H1 (cell line): ENCODE measurements around the gene SLC1A1. TPM values are rescaled to one million over a fixed set of nuclear protein-coding genes. Genes with fewer than 3 reads are reported as not detected.
"Not testable (repeated sequence)": the region's sequence is repeated elsewhere in the genome, so short reads cannot be mapped to it uniquely, and the experiment has no call there.

Source experiments
- CTCF ChIA-PET: fragments of 300-600 bp; sonication (Branson Sonifier 250); formaldehyde crosslinking; loops from one replicate; lab custom pipeline; 2021; ENCODE audit not compliant: partially characterized antibody; lab: Charles Lee
- POLR2A ChIA-PET: fragments of 300-600 bp; sonication (Branson Sonifier 250); formaldehyde crosslinking; loops from one replicate; lab custom pipeline; 2021; ENCODE audit warnings: inconsistent platforms; ENCODE audit not compliant: partially characterized antibody; lab: Charles Lee
- DNase-seq, 2 experiments: peaks; one replicate each; pipeline versions ENCODE4 v3.0.0 to v3.0.0-alpha.2; 2010 to 2022; ENCODE audit warnings: low spot score in 2 of 2, low read depth in 1 of 2, mixed read lengths in 1 of 2
- FAIRE-seq: peaks from 2 replicates; lab custom pipeline; 2011; peaks lifted over from hg19 to GRCh38; lab: Jason Lieb, UNC
- H2AFZ ChIP-seq: 2 replicates; pipeline ENCODE4 v1.8.1; 2012; ENCODE audit warnings: low read length, inconsistent platforms
- H2AK5ac ChIP-seq: 2 replicates; pipeline ENCODE4 v1.6.1; 2013; ENCODE audit warnings: low read depth, low read length
- H2BK120ac ChIP-seq: replicated peaks from 2 replicates; pipeline ENCODE3; 2013; ENCODE audit warnings: low read depth, low read length, inconsistent platforms
- H2BK12ac ChIP-seq: 2 replicates; pipeline ENCODE4 v1.6.1; 2013; ENCODE audit warnings: low read depth, low read length
- H2BK15ac ChIP-seq: 2 replicates; pipeline ENCODE4 v1.6.1; 2013; ENCODE audit warnings: low read length
- H2BK20ac ChIP-seq: 2 replicates; pipeline ENCODE4 v1.6.1; 2013; ENCODE audit warnings: low read length
- H2BK5ac ChIP-seq: 2 replicates; pipeline ENCODE4 v1.6.1; 2013; ENCODE audit warnings: low read depth, low read length
- H3K14ac ChIP-seq: 2 replicates; pipeline ENCODE4 v1.6.1; 2013; ENCODE audit warnings: inconsistent platforms; ENCODE audit not compliant: insufficient read length
- H3K18ac ChIP-seq: 2 replicates; pipeline ENCODE4 v1.6.1; 2013; ENCODE audit warnings: low read length; ENCODE audit errors: extremely low read depth
- H3K23ac ChIP-seq: 2 replicates; pipeline ENCODE4 v1.6.1; 2013; ENCODE audit warnings: inconsistent platforms; ENCODE audit not compliant: insufficient read length
- H3K23me2 ChIP-seq: 2 replicates; pipeline ENCODE4 v1.6.1; 2013; ENCODE audit warnings: low read depth, low read length
- H3K27ac ChIP-seq: 2 replicates; pipeline ENCODE4 v1.6.1; 2011; ENCODE audit warnings: low read depth, low read length, inconsistent platforms
- H3K27me3 ChIP-seq, 4 experiments: replicated peaks in 1 of 4; 1 replicate in 1 of 4; 2 replicates in 3 of 4; pipeline versions ENCODE4 v1.6.1 to v1.8.1; 2011 to 2013; ENCODE audit warnings: low read length in 3 of 4, mild to moderate bottlenecking in 3 of 4, inconsistent platforms in 2 of 4, mixed read lengths in 2 of 4, moderate library complexity in 1 of 4; ENCODE audit not compliant: control insufficient read depth in 3 of 4, insufficient read depth in 3 of 4; ENCODE audit errors: extremely low read depth in 1 of 4
- H3K36me3 ChIP-seq, 4 experiments: 2 replicates each; pipeline versions ENCODE4 v1.6.1 to v1.8.1; 2011 to 2013; ENCODE audit warnings: mild to moderate bottlenecking in 4 of 4, low read length in 3 of 4, moderate library complexity in 2 of 4, control low read depth in 1 of 4, inconsistent platforms in 1 of 4; ENCODE audit not compliant: insufficient read depth in 4 of 4, control insufficient read depth in 2 of 4
- H3K4ac ChIP-seq: replicated peaks from 2 replicates; pipeline ENCODE3; 2013; ENCODE audit warnings: low read length, low read depth, mixed read lengths, inconsistent platforms; ENCODE audit not compliant: insufficient read length
- H3K4me1 ChIP-seq, 4 experiments: replicated peaks in 1 of 4; 1 replicate in 1 of 4; 2 replicates in 3 of 4; pipeline versions ENCODE4 v1.6.1 to v1.8.1; 2011 to 2013; ENCODE audit warnings: low read length in 3 of 4, inconsistent platforms in 2 of 4, mixed read lengths in 1 of 4; ENCODE audit not compliant: insufficient read depth in 4 of 4, control insufficient read depth in 3 of 4
- H3K4me2 ChIP-seq, 2 experiments: 2 replicates each; pipeline versions ENCODE4 v1.6.1 to v1.8.1; 2011 to 2013; ENCODE audit warnings: low read depth in 2 of 2, low read length in 2 of 2, control low read depth in 1 of 2, inconsistent platforms in 1 of 2, mild to moderate bottlenecking in 1 of 2; ENCODE audit not compliant: insufficient read depth in 1 of 2
- H3K4me3 ChIP-seq, 4 experiments: fragments of 200-600, 300-600 bp in 1 of 4; sonication (generic), shearing (Covaris generic), sonication (Bioruptor Twin) in 1 of 4; 2 replicates each; pipeline versions ENCODE4 v1.5.1 to v1.8.1; 2011 to 2016; ENCODE audit warnings: low read length in 4 of 4, low read depth in 3 of 4, control low read depth in 2 of 4, inconsistent platforms in 2 of 4, mild to moderate bottlenecking in 2 of 4, mixed read lengths in 1 of 4, moderate library complexity in 1 of 4; ENCODE audit not compliant: insufficient read depth in 2 of 4; ENCODE audit errors: extremely low read depth in 1 of 4
- H3K56ac ChIP-seq: replicated peaks from 2 replicates; pipeline ENCODE3; 2013; ENCODE audit warnings: low read depth, mild to moderate bottlenecking, mixed read lengths, low read length, inconsistent platforms; ENCODE audit not compliant: insufficient read length
- H3K79me1 ChIP-seq: 2 replicates; pipeline ENCODE4 v1.6.1; 2013; ENCODE audit warnings: low read depth, low read length, control low read depth
- H3K79me2 ChIP-seq, 2 experiments: 2 replicates each; pipeline versions ENCODE4 v1.6.1 to v1.8.1; 2012 to 2013; ENCODE audit warnings: low read length in 2 of 2, mild to moderate bottlenecking in 2 of 2, inconsistent platforms in 1 of 2; ENCODE audit not compliant: insufficient read depth in 2 of 2, control insufficient read depth in 1 of 2
- H3K9ac ChIP-seq, 4 experiments: replicated peaks in 1 of 4; 1 replicate in 1 of 4; 2 replicates in 3 of 4; pipeline versions ENCODE4 v1.6.1 to v1.8.1; 2011 to 2013; ENCODE audit warnings: low read depth in 3 of 4, low read length in 3 of 4, control low read depth in 2 of 4, mild to moderate bottlenecking in 2 of 4, moderate library complexity in 2 of 4, inconsistent platforms in 1 of 4; ENCODE audit errors: extremely low read depth in 1 of 4
- H3K9me3 ChIP-seq, 2 experiments: 2 replicates each; pipeline versions ENCODE4 v1.6.1 to v1.8.1; 2012 to 2013; ENCODE audit warnings: mild to moderate bottlenecking in 2 of 2, moderate library complexity in 2 of 2, control low read depth in 1 of 2, inconsistent platforms in 1 of 2, low read depth in 1 of 2, low read length in 1 of 2, mixed read lengths in 1 of 2; ENCODE audit not compliant: insufficient read depth in 2 of 2
- H4K20me1 ChIP-seq, 2 experiments: replicated peaks in 1 of 2; 2 replicates each; pipeline versions ENCODE3 to v1.8.1; 2011 to 2013; ENCODE audit warnings: inconsistent platforms in 2 of 2, low read length in 2 of 2, mild to moderate bottlenecking in 1 of 2; ENCODE audit not compliant: insufficient read depth in 2 of 2, control insufficient read depth in 1 of 2
- H4K5ac ChIP-seq: 2 replicates; pipeline ENCODE4 v1.6.1; 2013; ENCODE audit warnings: low read length, low read depth, mixed read lengths, inconsistent platforms; ENCODE audit not compliant: insufficient read length
- H4K8ac ChIP-seq: 2 replicates; pipeline ENCODE4 v1.8.0; 2013; ENCODE audit warnings: mild to moderate bottlenecking, moderate library complexity, low read length, inconsistent platforms; ENCODE audit not compliant: insufficient read depth; ENCODE audit errors: extremely low read depth
- H4K91ac ChIP-seq: replicated peaks from 2 replicates; pipeline ENCODE3; 2013; ENCODE audit warnings: low read length, mixed read lengths, inconsistent platforms; ENCODE audit not compliant: insufficient read length
- WGBS, 2 experiments: shearing (Covaris generic) in 1 of 2; methylation state at CpG; one replicate each; pipeline versions ENCODE4 v1.1.6 to v1.1.7; 2013 to 2015; ENCODE audit warnings: low lambda C conversion rate in 2 of 2, mixed read lengths in 2 of 2, inconsistent platforms in 1 of 2, low coverage in 1 of 2, missing lambda C conversion rate in 1 of 2; ENCODE audit not compliant: insufficient replicate concordance in 2 of 2, insufficient coverage in 1 of 2, insufficient read length in 1 of 2; ENCODE audit errors: extremely low coverage in 1 of 2, missing lambda C conversion rate in 1 of 2; 5-methylcytosine and 5-hydroxymethylcytosine counted together
- polyA plus RNA-seq, 7 experiments: library from polyadenylated mRNA; depleted of rRNA in 3 of 7; stranded (reverse) in 5 of 7; unstranded in 2 of 7; fragments of >200 nt in 5 of 7; fragments of 200-250 nt in 2 of 7; gene quantifications; 1 replicate in 5 of 7; 2 replicates in 1 of 7; 4 replicates in 1 of 7; pipeline versions ENCODE4 v1.2.1 to v1.2.3, GENCODE V29; 2011 to 2013; ENCODE audit warnings: missing spikeins in 2 of 7, mixed read lengths in 2 of 7
- total RNA-seq: library from RNA; stranded (reverse); fragmentation: NEBNext Ultra II Directional; extraction: Animal tissue kit (Norgen Biotek cat#: 25700); gene quantifications from 2 replicates; pipeline ENCODE4 v1.2.1, GENCODE V29; 2021

SLC1A1 gene
- total and polyA plus RNA-seq, 2 of the 8 experiments (the other 6 are each of a cell fraction or from before 2014, with no cell fraction given), result 4.7 to 11.7 TPM

GRCh38 chr9:4530831-4531230 is 40.6 kb downstream of the SLC1A1 start:
- H3K4ac ChIP-seq, H2BK5ac ChIP-seq, H2AFZ ChIP-seq, DNase-seq, H4K5ac ChIP-seq, H2BK20ac ChIP-seq, H3K14ac ChIP-seq, H3K56ac ChIP-seq, H3K23ac ChIP-seq, H3K9me3 ChIP-seq, H3K79me1 ChIP-seq, H3K18ac ChIP-seq, H3K9ac ChIP-seq, H4K91ac ChIP-seq, H3K36me3 ChIP-seq, H4K8ac ChIP-seq, H3K27me3 ChIP-seq, H3K4me3 ChIP-seq, H3K79me2 ChIP-seq, FAIRE-seq, H3K4me1 ChIP-seq, H3K23me2 ChIP-seq, H2BK120ac ChIP-seq, H4K20me1 ChIP-seq, H3K4me2 ChIP-seq, H3K27ac ChIP-seq, H2BK15ac ChIP-seq, H2AK5ac ChIP-seq, POLR2A ChIA-PET, H2BK12ac ChIP-seq: not testable (repeated sequence)
- CTCF ChIA-PET, result interaction anchor here (1.0 to 1.7 kb wide), 6 partner anchors 15 to 135 kb away, joined by 3 to 11 read pairs (median 4); partner anchors contain the start of gene SPATA6L
- WGBS, 2 experiments, result 94% methylated on average over 3 of the region's 3 CpGs; no CpG with 5 or more reads in 1 of the 2 experiments
